OCI-LY1 (cell line): ENCODE measurements around the gene PLXDC1.

Source experiments
- EZH2 ChIP-seq: fragments of 200-600 bp; sonication (generic), shearing (Covaris generic); IDR thresholded peaks from 2 replicates; pipeline ENCODE4 v1.8.0; 2017; ENCODE audit warnings: borderline replicate concordance, mixed run types, mild to moderate bottlenecking, antibody characterized with exemption, low read length, moderate library complexity, mixed read lengths
- TF ChIP-seq, protein P1 (sequence below): fragments of 200-600 bp; sonication (generic), shearing (Covaris generic); IDR thresholded peaks from 2 replicates; pipeline ENCODE4 v1.5.1; 2017; ENCODE audit warnings: mild to moderate bottlenecking, antibody characterized with exemption, low read length, moderate library complexity, mixed read lengths

DNA sequence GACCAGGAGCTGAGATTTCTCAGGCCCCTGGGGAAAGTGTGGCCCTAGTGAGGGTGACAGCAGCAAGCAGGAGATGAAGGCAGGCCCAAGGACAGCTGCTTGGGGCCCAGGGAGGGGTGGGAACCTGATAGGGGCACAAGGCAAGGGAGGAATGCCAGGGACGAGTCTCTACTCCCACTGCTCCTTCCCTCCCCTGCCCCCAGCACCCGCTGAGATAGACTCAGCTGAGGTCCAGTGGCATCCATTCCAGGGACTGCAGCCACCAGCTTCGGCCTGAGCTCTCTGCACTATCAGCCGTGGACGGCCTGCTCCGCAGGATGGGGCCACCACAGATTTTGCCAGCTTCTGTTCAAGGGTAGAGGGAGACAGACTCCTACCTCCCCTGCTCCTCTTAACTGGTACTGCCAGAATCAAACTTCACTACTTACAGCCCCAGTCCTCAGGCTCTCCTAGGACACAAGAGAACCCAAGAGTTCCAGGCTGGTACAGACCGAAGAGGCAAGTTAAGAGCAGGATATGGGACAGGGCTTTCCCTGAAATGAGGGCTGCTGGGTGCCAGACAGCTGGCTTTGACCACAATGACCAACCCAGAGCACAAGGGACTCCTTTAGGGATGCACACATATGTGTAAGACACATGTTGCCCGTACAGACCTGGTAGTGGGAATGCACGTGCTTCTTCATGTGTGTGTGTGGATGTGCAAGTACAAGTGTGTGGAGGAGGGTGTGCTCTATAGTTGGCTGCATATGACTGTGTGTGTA, 40.5 kb upstream of the PLXDC1 start:
- TF ChIP-seq, protein P1, sequence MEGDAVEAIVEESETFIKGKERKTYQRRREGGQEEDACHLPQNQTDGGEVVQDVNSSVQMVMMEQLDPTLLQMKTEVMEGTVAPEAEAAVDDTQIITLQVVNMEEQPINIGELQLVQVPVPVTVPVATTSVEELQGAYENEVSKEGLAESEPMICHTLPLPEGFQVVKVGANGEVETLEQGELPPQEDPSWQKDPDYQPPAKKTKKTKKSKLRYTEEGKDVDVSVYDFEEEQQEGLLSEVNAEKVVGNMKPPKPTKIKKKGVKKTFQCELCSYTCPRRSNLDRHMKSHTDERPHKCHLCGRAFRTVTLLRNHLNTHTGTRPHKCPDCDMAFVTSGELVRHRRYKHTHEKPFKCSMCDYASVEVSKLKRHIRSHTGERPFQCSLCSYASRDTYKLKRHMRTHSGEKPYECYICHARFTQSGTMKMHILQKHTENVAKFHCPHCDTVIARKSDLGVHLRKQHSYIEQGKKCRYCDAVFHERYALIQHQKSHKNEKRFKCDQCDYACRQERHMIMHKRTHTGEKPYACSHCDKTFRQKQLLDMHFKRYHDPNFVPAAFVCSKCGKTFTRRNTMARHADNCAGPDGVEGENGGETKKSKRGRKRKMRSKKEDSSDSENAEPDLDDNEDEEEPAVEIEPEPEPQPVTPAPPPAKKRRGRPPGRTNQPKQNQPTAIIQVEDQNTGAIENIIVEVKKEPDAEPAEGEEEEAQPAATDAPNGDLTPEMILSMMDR, result no peak
- TF ChIP-seq EZH2, result no peak
